Erythroblast (primary cell): ENCODE data around the gene BIRC3.
"Not testable (repeated sequence)": the region's sequence is repeated elsewhere in the genome, so short reads cannot be mapped to it uniquely, and the experiment has no call there.

Source experiments
- DNase-seq, 2 experiments: peaks; one replicate each; lab custom pipeline; 2025; lab: John Stamatoyannopoulos, UW
- GATA1 ChIP-seq: IDR thresholded peaks from 2 replicates; pipeline ENCODE4 v1.6.1; 2011; ENCODE audit warnings: low read depth, mild to moderate bottlenecking, control low read depth, low read length, moderate library complexity
- POLR2A ChIP-seq: IDR thresholded peaks from 2 replicates; pipeline ENCODE4 v1.6.1; 2011; ENCODE audit warnings: mild to moderate bottlenecking, low read length

Gene BIRC3

GRCh38 chr11:102357116-102357515 lies 39.8 kb downstream of the BIRC3 start:
- DNase-seq = no peak
- TF ChIP-seq GATA1 (no peak), POLR2A (no peak)

- DNase-seq = no peak
- TF ChIP-seq POLR2A (no peak), GATA1 (no peak)
Measured at GRCh38 chr11:102359372-102359771, 42.1 kb downstream of the BIRC3 start.

DNA sequence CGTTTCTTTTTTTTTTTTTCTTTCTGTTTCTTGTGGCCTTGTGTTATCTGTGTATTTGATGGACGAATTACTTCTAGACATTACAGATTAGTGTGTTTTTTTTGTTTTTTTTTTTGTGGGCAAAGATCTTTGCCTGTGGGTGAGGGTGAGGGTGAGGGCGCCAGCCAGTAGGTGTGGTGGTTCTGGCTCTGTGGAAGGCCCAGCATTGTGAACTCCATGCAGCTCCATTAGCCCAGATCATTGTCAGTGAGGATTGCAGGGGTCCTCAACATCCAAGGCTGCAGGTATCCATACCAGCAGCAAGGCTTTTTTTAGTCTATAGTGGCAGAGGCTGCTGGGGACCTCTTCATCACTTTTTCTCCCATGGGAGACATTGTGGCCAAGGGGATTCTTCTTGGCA lies 43.4 kb downstream of the BIRC3 start:
- TF ChIP-seq GATA1 (no peak), POLR2A (no peak)
- DNase-seq = no peak

DNA sequence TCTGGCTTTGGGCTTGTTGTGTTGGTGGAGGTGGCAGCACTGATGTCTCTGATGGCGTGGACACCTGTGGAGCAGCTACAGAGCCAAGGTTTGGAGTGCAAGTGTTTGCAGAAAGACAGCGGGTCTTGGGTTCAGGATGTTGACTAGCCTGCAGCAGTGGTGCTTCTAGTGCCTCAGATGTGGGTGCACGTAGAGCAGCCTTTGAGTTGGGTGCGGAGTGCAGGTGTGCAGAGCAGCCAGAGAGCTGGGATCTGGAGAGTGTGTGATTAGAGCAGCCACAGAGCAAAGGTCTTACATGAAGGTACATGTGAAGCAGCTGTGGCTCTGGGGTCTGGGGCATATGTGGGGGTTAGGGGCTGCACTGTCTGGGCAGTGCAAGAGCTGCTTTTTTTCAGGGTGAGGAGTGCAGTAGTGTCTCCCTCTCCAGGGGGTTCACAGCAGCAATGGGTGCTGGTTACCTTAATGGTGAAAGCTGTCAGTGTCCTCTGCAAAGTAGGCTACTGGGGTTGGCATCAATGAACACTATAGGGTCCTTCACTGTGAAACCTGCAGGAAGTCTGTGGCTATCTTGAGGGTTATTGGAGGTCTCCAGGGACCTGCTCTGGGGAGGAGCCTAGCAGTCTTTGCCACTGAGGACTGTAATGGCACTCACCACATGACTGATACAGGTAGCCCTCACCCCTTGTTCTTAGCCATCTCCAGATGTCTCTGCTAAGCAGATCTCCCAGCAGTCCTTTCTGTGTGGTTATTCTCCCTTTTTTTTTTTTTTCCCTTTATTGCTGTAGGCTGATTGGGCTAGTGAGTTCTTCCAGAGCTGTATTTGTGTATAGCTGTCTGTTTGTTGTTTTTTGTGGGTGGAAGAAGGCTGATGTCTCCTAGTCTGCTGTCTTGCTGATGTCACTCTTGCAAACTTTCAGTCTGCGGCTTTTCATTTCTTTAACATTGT lies 44.1 kb downstream of the BIRC3 start:
- TF ChIP-seq POLR2A (no peak), GATA1 (no peak)
- no peak for DNase-seq

- no peak for DNase-seq
- no peak for TF ChIP-seq POLR2A
- TF ChIP-seq GATA1 = no peak
Measured at GRCh38 chr11:102364991-102365390, 47.7 kb downstream of the BIRC3 start.

GRCh38 chr11:102367364-102367763 lies 50.1 kb downstream of the BIRC3 start:
- TF ChIP-seq POLR2A (no peak), GATA1 (no peak)
- peak; percentile 7 to 12 for DNase-seq

DNA sequence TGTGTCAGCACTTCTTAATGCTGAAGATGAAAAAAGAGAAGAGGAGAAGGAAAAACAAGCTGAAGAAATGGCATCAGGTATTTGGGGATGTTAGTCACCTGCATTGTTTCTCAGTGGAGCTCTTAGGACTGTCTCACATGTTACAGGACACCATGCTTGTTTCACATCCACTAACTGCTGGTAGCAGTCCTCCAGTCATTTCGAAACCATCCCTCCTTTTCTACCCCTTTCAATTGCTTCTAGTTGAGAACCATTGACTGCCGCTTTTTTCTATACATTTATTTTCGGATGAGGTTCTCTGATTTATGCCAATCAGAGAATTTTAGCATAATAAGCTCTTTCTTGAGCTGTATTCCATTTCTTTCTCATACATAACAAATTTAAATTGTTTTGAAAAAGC lies 51.2 kb downstream of the BIRC3 start:
- no peak for TF ChIP-seq POLR2A
- no peak for TF ChIP-seq GATA1
- DNase-seq = no peak

GRCh38 chr11:102374633-102375424 lies 57.5 kb downstream of the BIRC3 start:
- DNase-seq = not testable (repeated sequence)

DNA sequence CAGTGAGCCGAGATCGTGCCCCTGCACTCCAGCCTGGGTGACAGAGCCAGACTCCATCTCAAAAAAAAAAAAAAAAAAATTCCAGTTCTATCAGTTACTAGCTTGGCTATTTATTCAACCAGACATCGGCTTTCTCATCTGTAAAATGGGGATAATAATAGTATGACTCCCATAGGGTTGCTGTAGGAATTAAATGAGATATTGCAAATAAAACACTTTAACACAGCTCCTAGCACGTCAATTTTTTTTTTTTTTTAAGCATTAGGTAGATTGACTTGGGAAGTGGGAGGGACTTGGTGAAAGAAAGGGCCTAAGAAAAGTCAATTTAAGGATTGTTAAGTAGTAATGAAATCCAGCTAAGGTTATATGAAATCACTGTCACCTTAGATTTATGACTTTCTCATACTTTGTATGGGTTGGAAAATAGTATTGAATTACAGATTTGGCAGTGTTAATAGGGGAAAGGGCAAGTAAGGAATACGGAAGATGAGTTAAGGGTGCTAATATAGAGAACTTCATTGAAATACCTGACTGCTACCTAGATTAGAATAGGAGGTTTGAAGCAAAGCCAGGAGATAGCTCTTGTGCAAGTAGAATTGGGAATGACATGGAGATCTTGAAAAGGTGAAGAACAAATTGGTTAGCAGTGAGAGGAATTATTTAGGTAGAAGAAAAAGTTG lies 58.6 kb downstream of the BIRC3 start:
- DNase-seq = no peak
- TF ChIP-seq GATA1 (no peak), POLR2A (no peak)

DNA sequence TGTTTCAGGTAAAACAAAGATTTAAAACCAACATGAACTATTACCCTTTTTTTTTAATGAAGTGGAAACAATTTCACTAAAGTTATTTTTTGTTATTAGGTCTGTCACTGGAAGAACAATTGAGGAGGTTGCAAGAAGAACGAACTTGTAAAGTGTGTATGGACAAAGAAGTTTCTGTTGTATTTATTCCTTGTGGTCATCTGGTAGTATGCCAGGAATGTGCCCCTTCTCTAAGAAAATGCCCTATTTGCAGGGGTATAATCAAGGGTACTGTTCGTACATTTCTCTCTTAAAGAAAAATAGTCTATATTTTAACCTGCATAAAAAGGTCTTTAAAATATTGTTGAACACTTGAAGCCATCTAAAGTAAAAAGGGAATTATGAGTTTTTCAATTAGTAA lies 60.6 kb downstream of the BIRC3 start:
- TF ChIP-seq GATA1 (no peak), POLR2A (no peak)
- no peak for DNase-seq

GRCh38 chr11:102378818-102379217 lies 61.5 kb downstream of the BIRC3 start:
- DNase-seq = no peak
- no peak for TF ChIP-seq POLR2A
- TF ChIP-seq GATA1 = no peak

DNA sequence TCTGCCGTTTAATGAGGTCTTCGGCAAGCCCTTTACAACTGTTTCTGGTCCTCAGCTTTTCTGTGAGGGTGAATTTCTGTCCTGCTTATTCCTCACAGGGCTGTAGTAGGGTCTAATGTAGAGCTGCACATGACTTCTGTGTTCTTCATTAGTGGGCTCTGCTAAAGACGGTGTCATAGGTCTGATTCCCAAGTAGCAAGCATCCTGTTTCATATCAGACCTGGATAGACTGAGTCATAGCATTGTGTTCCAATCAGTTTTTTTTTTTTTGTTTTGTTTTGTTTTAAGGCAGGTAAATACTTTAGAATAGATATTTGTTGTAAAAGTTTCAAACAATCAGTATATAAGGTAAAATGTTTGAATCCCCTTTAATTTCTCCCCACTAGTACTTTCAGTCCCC lies 65.1 kb downstream of the BIRC3 start:
- no peak for DNase-seq
- TF ChIP-seq POLR2A = no peak
- TF ChIP-seq GATA1 = no peak

GRCh38 chr11:102383839-102384238 lies 66.6 kb downstream of the BIRC3 start:
- no peak for DNase-seq
- TF ChIP-seq POLR2A (no peak), GATA1 (no peak)

DNA sequence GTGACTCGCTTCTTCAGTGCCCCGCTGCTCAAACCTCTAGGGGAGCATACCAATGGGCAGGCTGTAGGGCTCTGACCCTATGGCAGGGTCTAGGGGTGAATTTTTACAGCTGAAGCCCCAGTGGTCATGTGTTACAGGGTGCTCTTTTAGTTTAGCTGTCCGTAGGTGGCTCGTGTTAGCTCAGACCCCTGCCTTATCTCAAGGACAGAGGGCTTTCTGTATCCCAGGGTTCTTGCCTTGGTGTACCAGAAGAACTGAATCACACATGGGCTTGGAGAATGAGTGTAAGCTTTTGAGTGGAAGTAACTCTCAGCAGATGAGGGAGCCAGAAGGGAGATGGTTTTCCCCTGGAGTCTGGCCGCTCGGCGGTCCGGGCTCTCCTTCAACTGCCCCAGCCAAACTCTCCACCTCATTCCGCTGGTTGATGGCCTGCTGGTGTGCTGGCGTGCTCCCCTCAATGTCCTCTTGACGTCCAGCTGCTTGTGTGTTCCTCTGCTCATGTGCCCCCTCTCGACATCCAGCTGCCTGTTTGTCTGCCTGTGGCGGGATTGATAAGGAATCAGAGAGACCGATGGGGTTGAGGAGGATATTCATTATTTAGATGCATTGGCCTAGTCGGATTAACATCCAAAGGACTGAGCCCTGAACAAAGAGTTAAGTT lies 67.3 kb downstream of the BIRC3 start:
- peak; percentile 30 to 75 for DNase-seq
- no peak for TF ChIP-seq GATA1
- TF ChIP-seq POLR2A = no peak
